ENCODE measurements around the gene LCTL. TPM values are rescaled to one million over a fixed set of nuclear protein-coding genes. Genes with fewer than 3 reads are reported as not detected.
"Not testable (repeated sequence)": the region's sequence is repeated elsewhere in the genome, so short reads cannot be mapped to it uniquely, and the experiment has no call there.

Gene LCTL
- total RNA-seq, 2 donors from 2014 or later: not detected

DNA sequence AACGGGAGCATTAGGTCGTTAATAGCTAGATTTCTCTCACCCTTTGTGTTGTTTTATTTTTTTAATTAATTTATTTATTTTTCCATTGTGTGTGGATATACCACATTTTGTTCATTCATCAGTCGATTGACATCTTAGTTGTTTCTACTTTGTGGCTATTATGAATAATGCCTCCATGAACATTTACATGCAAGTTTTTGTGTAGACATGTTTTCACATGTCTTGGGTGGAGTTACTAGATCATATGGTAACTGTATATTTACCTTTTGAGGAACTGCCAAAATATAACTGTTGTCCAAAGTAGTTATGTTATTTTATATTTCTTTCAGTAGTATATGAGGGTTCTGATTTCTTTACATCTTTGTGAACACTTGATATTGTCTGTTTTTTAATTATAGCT lies 41.9 kb downstream of the LCTL start:
- ATAC-seq (replicated peaks in 1 of 2) (no peak), DNase-seq (no peak)
- H3K4me1 Mint-ChIP-seq (ENCODE audit: low read depth): no peaks in the 10 kb centered on the region
- no peak overlapping the region for H3K27ac Mint-ChIP-seq
- peaks cover 4 to 28% of the 10 kb centered on the region in 2 donors for H3K36me3 Mint-ChIP-seq (ENCODE audit: insufficient read depth in 2 of 2)
- no peaks in the 10 kb centered on the region for H3K9me3 Mint-ChIP-seq
- H3K4me3 Mint-ChIP-seq: no peak overlapping the region
- no peaks in the 10 kb centered on the region for H3K27me3 Mint-ChIP-seq (ENCODE audit: low read depth)

DNA sequence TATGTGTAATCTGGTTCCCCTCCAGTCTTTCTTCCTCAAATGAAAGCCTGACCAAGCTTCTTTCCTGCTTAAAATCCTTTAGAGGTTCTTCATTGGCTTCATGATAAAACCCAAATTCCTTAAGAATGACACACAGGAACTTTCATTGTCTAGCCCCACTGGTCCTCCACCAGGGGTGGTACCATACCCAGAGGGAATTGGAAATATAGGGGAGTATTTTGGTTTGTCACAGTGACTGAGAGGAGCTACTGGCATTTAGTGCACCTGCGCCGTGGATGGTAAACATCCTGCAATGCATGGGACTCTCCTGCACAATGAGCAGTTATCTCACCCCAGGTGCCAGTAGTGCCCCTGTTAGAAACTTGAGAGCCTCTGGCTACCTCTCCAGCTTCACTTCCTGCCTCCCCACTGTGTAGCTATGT lies 49.9 kb downstream of the LCTL start:
- Mint-ChIP-seq H3K27me3 (ENCODE audit: low read depth) (no peaks in the 10 kb centered on the region), H3K9me3 (no peaks in the 10 kb centered on the region), H3K36me3 (ENCODE audit: insufficient read depth in 2 of 2) (peaks cover 5 to 18% of the 10 kb centered on the region in 2 donors), H3K4me3 (no peak overlapping the region), H3K27ac (peak overlapping the region; percentile 26), H3K4me1 (ENCODE audit: low read depth) (no peaks in the 10 kb centered on the region)
- DNase-seq (no peak), ATAC-seq (replicated peaks in 1 of 2) (no peak)

DNA sequence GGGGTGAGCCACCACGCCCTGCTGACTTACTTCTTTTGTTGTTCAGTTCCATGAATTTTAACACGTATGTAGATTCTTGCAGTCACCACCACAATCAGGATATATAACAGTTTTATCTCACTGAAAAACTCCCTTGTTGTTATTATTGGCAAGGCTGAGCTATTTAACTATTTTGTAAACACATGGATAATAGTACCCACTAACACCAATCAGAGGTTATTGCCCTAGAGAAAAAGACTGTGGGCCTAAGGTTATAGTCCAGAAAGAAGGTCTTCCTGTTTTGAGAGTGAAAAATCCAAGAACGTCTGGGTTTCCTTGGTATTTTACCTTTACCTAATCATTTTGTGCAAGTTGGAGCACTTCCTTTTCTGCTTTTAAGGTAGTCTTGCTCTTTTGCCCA lies 51.2 kb downstream of the LCTL start:
- Mint-ChIP-seq H3K27me3 (ENCODE audit: low read depth) (no peaks in the 10 kb centered on the region), H3K9me3 (no peaks in the 10 kb centered on the region), H3K36me3 (ENCODE audit: insufficient read depth in 2 of 2) (peaks cover 5 to 17% of the 10 kb centered on the region in 2 donors), H3K4me3 (no peak overlapping the region), H3K4me1 (ENCODE audit: low read depth) (no peaks in the 10 kb centered on the region), H3K27ac (no peak overlapping the region)
- DNase-seq (no peak), ATAC-seq (replicated peaks in 1 of 2) (no peak)

DNA sequence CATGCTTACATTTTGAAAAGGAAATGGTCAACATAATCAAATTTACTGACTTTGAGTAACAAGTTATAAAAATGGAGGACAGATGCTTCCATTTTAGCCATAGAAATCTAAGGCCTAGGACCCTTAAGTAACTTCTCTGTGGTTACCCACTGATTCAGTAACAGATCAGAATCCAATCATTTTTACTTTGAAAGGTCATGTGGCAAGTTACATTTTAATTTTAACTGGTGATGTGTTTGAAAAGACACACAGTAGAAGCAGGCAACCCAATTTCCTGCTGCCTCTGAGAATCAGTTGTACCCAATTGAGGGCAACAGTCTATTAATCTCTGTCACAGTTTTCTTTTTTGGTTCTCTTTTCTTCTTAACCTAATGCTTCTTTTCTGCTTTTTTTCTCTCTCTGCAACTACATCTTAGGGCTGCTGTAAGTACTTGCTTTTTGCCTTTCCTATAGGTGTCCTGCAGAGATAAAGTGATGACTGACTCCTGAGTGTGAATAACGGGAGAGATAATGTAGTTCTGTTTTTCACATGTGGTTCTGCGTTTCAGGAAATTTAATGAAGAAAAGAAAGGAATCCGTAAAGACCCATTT lies 57.4 kb downstream of the LCTL start:
- H3K4me1 Mint-ChIP-seq (ENCODE audit: low read depth): peaks cover 39% of the 10 kb centered on the region

DNA sequence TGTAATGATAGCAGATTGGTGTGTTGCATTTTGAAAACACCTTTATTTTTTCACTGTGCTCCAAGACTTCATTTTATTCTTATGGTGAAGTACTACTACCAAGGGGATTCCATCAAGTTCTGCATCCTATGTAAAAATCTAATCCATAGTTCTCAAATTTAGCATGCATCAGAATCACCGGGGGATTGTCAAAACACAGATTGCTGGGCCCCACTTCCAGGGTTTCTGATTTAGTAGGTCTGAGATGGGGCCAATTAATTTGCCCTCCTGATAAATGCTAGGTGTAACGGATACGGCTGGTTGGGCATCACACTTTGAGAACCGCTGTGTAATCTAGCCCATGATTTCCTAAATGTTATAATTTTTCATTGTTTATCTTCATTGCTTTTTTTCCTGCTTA lies 60.0 kb downstream of the LCTL start:
- no peak for ATAC-seq (replicated peaks in 1 of 2)
- H3K36me3 Mint-ChIP-seq (ENCODE audit: insufficient read depth in 2 of 2): peaks cover 16 to 40% of the 10 kb centered on the region in 2 donors

More for the DNA sequence above, 57.4 kb downstream of the LCTL start:
- Mint-ChIP-seq H3K4me3 (no peak overlapping the region), H3K27ac (no peak overlapping the region), H3K36me3 (ENCODE audit: insufficient read depth in 2 of 2) (peaks cover 9 to 20% of the 10 kb centered on the region in 2 donors), H3K27me3 (ENCODE audit: low read depth) (no peaks in the 10 kb centered on the region), H3K9me3 (no peaks in the 10 kb centered on the region)
- no peak for ATAC-seq (replicated peaks in 1 of 2)
- no peak for DNase-seq

DNA sequence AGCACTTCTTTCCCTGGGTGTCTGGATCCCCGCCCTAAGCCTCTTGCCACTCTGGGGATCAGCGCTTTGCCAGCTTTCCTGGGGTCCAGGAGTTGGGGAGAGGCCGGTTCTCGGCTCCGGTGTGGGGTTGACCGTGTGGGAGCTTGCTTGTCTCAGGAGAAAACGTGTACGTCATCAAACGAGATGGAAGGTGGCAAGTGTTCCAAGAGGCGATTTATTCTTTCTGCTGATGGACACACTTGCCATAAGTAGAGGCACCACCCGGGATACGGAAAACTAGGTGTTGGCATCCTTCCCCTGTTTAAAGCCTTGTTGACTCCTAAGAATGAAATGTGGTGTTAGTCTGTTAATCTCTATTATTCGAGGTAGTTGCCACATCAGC lies 60.4 kb downstream of the LCTL start:
- Mint-ChIP-seq H3K4me1 (ENCODE audit: low read depth) (peaks cover 60% of the 10 kb centered on the region), H3K27ac (peak overlapping the region; percentile 100), H3K27me3 (ENCODE audit: low read depth) (no peaks in the 10 kb centered on the region), H3K9me3 (no peaks in the 10 kb centered on the region), H3K36me3 (ENCODE audit: insufficient read depth in 2 of 2) (peaks cover 16 to 43% of the 10 kb centered on the region in 2 donors), H3K4me3 (peak overlapping the region; percentile 88 to 98)
- ATAC-seq (replicated peaks in 1 of 2) (peak; percentile 13 to 14), DNase-seq (no peak)

More for the DNA sequence above, 60.0 kb downstream of the LCTL start:
- Mint-ChIP-seq H3K4me1 (ENCODE audit: low read depth) (peaks cover 56% of the 10 kb centered on the region), H3K4me3 (peak overlapping the region; percentile 88 to 98), H3K9me3 (no peaks in the 10 kb centered on the region), H3K27ac (peak overlapping the region; percentile 100), H3K27me3 (ENCODE audit: low read depth) (no peaks in the 10 kb centered on the region)
- DNase-seq: no peak

DNA sequence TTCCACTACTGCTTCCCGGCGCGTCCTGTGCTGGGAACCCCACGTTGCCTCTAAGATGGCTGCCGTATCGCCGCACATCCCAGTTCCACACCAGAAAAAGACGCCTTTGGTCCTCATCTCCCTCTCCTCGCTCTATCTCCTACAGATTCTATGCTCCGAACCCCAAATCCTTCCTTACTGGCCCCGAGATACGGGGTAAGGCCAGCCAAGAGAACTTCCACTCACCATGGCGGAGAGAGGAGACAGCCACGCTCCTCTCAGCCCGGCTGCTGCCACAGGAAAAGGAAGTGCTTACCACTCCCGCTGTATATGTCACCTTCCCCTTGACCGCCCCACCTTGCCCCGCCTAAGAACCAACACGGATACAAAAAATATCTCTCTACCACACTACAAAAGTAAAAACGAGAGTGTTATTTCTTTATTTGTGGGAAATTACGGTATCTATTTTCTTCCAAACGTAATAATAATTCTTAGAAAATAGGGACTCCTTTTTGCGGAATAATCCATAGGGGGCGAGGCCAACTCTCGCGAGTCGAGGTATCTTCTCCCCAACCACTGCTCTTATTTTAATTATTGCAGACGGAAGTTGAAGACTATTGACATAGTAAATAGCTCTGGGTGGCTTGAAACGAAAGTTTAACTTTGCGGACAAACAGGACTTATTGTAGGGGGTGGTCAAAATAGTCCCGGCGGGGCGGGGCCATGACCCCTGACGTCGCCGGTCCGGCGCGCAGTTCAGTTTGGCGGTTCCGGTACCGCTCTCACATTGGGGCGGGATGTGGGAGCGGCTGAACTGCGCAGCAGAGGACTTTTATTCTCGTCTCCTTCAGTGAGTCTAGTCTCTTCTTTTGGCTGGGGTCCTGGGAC lies 61.0 kb downstream of the LCTL start, which contains the start of the genes RPL4 and ZWILCH:
Gene RPL4 (minus strand): TSS at position 293 of the 867 bp plus-strand sequence. CDS start 65 bp downstream, at position 228.
Gene ZWILCH (plus strand): TSS at position 764 of the 867 bp plus-strand sequence. CDS start 13 bp downstream, at position 777.
- peak; percentile 85 to 87 for DNase-seq
- no peaks in the 10 kb centered on the region for H3K27me3 Mint-ChIP-seq (ENCODE audit: low read depth)
- H3K4me1 Mint-ChIP-seq (ENCODE audit: low read depth): peaks cover 66% of the 10 kb centered on the region
- H3K36me3 Mint-ChIP-seq (ENCODE audit: insufficient read depth in 2 of 2): peaks cover 21 to 48% of the 10 kb centered on the region in 2 donors
- H3K27ac Mint-ChIP-seq: peak within 1 kb of the TSS; percentile 100
- H3K4me3 Mint-ChIP-seq: peak within 1 kb of the TSS; percentile 88 to 98
- H3K9me3 Mint-ChIP-seq: no peaks in the 10 kb centered on the region
- ATAC-seq (replicated peaks in 1 of 2): peak; percentile 90 to 92

DNA sequence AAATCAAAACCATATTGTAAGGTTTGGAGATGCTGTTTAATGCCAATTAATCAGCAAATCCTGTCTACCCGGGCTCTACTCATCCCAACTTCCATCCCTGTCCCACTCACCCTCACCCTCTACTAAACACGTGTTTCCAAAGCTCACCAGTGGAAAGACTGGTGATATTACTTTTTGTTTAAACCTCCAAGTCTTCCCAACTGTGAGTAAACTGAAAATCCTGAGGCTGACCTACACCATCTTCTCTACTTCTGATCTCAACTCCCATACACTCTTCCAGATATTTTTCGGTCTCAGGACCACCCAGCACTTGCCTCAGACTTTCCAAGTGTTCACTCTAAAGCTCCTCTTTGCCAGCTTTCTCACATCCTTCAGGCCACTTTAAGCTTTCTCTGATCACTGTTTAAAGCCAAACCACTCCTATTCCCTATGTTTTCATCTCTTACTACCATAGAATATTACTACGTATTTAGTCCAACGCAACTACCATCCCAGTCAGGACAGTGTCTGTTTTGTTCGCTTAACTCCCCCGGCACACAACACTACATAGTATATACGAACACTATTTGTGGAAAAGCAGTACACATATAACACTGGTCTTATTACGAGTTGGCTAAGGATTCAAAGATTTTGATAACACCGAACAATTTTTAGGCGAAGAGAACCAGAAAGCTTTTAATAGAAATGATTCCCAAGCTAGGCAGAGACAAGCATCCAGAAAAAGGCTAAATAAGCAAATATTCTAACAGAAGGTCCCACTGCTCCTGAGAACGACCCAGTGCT lies 61.8 kb downstream of the LCTL start:
- H3K4me1 Mint-ChIP-seq (ENCODE audit: low read depth): peaks cover 75% of the 10 kb centered on the region
- no peaks in the 10 kb centered on the region for H3K9me3 Mint-ChIP-seq
- H3K4me3 Mint-ChIP-seq: peak overlapping the region; percentile 88 to 98
- H3K36me3 Mint-ChIP-seq (ENCODE audit: insufficient read depth in 2 of 2): peaks cover 23 to 50% of the 10 kb centered on the region in 2 donors
- no peak for ATAC-seq (replicated peaks in 1 of 2)
- no peaks in the 10 kb centered on the region for H3K27me3 Mint-ChIP-seq (ENCODE audit: low read depth)
- no peak for DNase-seq
- peak overlapping the region; percentile 100 for H3K27ac Mint-ChIP-seq

DNA sequence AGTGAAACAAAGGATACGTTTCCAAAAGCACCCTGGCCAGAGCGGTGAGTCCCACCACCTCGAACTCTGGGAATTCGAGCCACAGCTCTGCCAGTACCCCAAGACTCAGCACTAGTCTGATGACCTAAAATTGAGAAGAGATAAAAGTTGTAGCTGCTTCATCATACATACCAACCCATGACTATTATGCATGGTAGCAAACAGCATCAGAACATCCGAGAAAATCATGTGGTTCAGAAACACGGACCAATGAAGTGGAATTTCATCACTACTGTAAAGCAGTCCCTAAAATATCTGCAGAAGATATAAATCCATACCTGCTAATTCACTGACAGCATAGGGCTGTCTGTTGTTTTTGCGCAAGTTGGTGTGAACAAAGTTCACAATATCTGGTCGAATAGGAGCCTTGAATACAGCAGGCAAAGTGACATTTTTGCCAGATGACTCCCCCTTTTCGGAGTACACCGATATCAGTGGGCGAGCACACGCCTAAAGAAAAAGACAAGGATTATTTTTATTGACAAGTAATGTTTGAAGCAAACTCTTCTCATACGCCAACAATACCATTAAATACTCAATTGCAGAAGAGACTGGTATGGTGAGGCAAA lies 62.7 kb downstream of the LCTL start:
- Mint-ChIP-seq H3K27ac (peak overlapping the region; percentile 100), H3K4me1 (ENCODE audit: low read depth) (peaks cover 75% of the 10 kb centered on the region), H3K4me3 (peak overlapping the region; percentile 88 to 98), H3K36me3 (ENCODE audit: insufficient read depth in 2 of 2) (peaks cover 23 to 50% of the 10 kb centered on the region in 2 donors)
- not testable (repeated sequence) for H3K27me3 Mint-ChIP-seq (ENCODE audit: low read depth); DNase-seq; H3K9me3 Mint-ChIP-seq; ATAC-seq (replicated peaks in 1 of 2)

DNA sequence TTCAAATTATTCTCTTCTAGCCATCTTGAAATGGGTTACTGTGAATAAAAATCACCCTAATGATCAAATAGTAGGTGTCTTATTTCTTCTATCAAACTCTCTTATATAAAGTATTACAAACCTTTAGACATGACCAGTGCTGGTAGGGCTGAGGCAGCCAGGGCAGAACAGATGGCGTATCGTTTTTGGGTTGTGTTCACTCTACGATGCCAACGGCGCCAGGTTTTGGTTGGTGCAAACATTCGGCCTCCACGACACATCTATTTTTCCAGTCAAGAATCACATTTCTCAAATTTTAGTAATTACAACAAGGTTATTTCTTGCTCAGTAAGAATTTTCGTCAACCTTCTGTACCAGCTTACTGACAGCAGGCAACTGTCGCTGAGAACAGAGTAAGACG lies 63.3 kb downstream of the LCTL start:
- no peak for DNase-seq

DNA sequence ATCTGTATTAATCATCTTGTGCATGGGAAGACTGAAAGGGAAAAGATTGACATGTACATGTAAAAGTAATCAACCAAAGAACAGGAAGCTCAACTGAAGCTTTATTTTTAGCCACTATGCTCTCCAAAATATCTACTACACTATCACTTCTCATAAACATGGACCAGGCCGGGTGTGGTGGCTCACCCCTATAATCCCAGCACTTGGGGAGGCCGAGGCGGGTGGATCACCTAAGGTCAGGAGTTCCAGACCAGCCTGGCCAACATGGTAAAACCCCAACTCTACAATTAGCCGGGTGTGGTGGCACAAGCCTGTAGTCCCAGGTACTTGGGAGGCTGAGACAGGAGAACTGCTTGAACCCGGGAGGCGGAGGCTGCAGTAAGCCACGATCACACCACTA lies 65.5 kb downstream of the LCTL start:
- H3K9me3 Mint-ChIP-seq; H3K27me3 Mint-ChIP-seq (ENCODE audit: low read depth); DNase-seq; ATAC-seq (replicated peaks in 1 of 2): not testable (repeated sequence)
- Mint-ChIP-seq H3K36me3 (ENCODE audit: insufficient read depth in 2 of 2) (peaks cover 26 to 59% of the 10 kb centered on the region in 2 donors), H3K4me3 (peak overlapping the region in 1 of 2 donors; percentile 7), H3K4me1 (ENCODE audit: low read depth) (peaks cover 68% of the 10 kb centered on the region), H3K27ac (peak overlapping the region; percentile 62)

More for the DNA sequence above, 63.3 kb downstream of the LCTL start:
- Mint-ChIP-seq H3K4me1 (ENCODE audit: low read depth) (peaks cover 73% of the 10 kb centered on the region), H3K4me3 (peak overlapping the region; percentile 88 to 98), H3K27ac (peak overlapping the region; percentile 100), H3K36me3 (ENCODE audit: insufficient read depth in 2 of 2) (peaks cover 26 to 54% of the 10 kb centered on the region in 2 donors), H3K9me3 (no peaks in the 10 kb centered on the region), H3K27me3 (ENCODE audit: low read depth) (no peaks in the 10 kb centered on the region)
- ATAC-seq (replicated peaks in 1 of 2): no peak
